AG04450 (cell line): Measurements from ENCODE around the gene ZC3H6. TPM values are rescaled to one million over a fixed set of nuclear protein-coding genes. Genes with fewer than 3 reads are reported as not detected.

Source experiments
- CTCF ChIA-PET: fragments of 300-600, 350-600 bp; formaldehyde crosslinking; extraction: SDS; loops from one replicate; lab custom pipeline; 2022; ENCODE audit warnings: antibody characterized with exemption, inconsistent platforms; lab: Charles Lee
- POLR2A ChIA-PET: fragments of 350-600 bp; formaldehyde crosslinking; extraction: SDS; loops from one replicate; lab custom pipeline; 2021; ENCODE audit warnings: antibody characterized with exemption, inconsistent platforms; lab: Yijun Ruan, JAX
- DNase-seq: peaks from one replicate; pipeline ENCODE4 v3.0.0-alpha.2; 2011; ENCODE audit warnings: low read depth, low spot score
- H3K27ac ChIP-seq: one replicate; pipeline ENCODE4 v1.5.1; 2012; ENCODE audit warnings: low read depth, low read length, control low read depth
- H3K27me3 ChIP-seq: one replicate; pipeline ENCODE4 v1.6.0; 2012; ENCODE audit warnings: low read length; ENCODE audit not compliant: control insufficient read depth, insufficient read depth
- H3K4me3 ChIP-seq: 2 replicates; pipeline ENCODE4 v1.5.1; 2011; ENCODE audit warnings: mild to moderate bottlenecking, low read depth, low read length, control low read depth
- H3K9me3 ChIP-seq: 2 replicates; pipeline ENCODE4 v1.5.1; 2012; ENCODE audit warnings: low read length; ENCODE audit not compliant: control insufficient read depth, insufficient read depth
- polyA plus RNA-seq: library from polyadenylated mRNA; depleted of rRNA; stranded (reverse); fragments of >200 nt; gene quantifications from 2 replicates; pipeline ENCODE4 v1.2.3, GENCODE V29; 2011
- TF ChIP-seq, protein P1 (sequence below): IDR thresholded peaks from 2 replicates; pipeline ENCODE4 v1.5.1; 2011; ENCODE audit warnings: low read depth, low read length, control low read depth, inconsistent platforms

Gene ZC3H6
- polyA plus RNA-seq, 1 experiment, result 1.5 TPM

DNA sequence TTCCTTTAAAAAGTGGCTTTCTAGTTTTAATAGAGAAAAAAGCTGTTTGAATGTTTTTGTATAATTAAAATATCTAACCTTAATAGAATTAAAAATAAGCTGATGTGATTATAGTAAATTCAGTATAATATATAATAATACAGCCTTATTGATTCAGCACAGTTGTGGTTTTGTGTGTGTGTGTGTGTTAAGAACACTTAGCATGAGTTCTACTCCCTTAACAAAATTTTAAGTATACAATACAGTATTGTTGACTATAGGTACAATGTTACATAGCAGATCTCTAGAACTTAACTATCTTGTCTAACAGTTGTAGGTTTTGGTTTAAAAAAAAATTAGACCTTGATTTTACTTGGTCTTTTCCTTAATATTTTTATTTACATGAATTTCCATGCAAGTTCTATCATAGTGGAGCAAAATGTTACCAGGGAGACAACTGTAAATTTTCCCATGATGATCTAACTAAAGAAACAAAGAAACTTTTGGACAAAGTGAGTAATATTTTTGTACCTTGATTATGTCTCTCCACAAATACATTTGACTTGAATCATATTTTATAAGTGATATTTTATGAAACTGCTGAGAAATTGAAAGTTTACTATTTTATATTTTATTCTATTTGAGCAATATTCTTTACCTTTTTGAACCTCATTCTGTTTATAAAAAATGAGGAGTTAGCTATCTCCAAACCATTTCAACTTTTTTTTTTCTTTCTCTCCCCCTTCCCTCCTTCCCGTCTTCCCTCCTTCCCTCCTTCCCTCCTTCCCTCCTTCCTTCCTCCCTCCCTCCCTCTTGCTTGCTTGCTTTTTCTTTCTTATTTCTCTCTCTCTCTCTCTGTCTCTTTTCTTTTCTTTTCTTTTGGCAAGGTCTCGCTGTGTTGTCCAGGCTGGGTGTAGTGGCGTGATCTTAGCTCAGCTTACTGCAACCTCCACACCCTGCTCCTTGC lies 46.3 kb downstream of the ZC3H6 start:
- no peak for DNase-seq
- TF ChIP-seq, protein P1, sequence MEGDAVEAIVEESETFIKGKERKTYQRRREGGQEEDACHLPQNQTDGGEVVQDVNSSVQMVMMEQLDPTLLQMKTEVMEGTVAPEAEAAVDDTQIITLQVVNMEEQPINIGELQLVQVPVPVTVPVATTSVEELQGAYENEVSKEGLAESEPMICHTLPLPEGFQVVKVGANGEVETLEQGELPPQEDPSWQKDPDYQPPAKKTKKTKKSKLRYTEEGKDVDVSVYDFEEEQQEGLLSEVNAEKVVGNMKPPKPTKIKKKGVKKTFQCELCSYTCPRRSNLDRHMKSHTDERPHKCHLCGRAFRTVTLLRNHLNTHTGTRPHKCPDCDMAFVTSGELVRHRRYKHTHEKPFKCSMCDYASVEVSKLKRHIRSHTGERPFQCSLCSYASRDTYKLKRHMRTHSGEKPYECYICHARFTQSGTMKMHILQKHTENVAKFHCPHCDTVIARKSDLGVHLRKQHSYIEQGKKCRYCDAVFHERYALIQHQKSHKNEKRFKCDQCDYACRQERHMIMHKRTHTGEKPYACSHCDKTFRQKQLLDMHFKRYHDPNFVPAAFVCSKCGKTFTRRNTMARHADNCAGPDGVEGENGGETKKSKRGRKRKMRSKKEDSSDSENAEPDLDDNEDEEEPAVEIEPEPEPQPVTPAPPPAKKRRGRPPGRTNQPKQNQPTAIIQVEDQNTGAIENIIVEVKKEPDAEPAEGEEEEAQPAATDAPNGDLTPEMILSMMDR, result no peak
- H3K4me3 ChIP-seq, result no peak overlapping the region
- POLR2A ChIA-PET, result no interaction called here
- no peaks in the 10 kb centered on the region for H3K9me3 ChIP-seq
- H3K27ac ChIP-seq, result no peak overlapping the region
- CTCF ChIA-PET, result interaction anchor here (0.7 kb wide), 1 partner anchor 35 kb away, joined by 4 read pairs; no protein-coding TSS in a partner anchor
- H3K27me3 ChIP-seq, result no peaks in the 10 kb centered on the region

DNA sequence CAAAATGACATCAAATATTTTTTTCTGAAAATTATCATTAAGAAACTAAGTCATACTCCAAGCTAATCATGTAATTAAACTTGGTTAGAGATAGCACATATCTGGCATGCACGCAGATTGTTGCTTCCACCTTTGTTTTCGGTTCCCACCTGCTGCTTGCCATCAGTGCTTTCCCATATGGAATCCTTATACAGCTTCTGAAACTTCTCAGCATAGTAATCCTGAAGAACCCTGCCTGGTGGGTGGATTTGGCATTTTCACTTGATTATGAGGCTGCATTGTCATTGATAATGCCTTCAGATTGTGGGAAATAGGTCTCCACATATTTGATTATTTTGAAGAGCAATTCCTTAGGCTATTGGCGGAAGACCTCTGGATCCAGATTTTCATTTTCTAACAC lies 47.5 kb downstream of the ZC3H6 start:
- no peak overlapping the region for H3K27ac ChIP-seq
- ChIA-PET POLR2A (no interaction called here), CTCF (no interaction called here)
- no peak overlapping the region for H3K4me3 ChIP-seq
- no peaks in the 10 kb centered on the region for H3K27me3 ChIP-seq
- no peak for DNase-seq
- TF ChIP-seq, protein P1, result no peak
- H3K9me3 ChIP-seq, result no peaks in the 10 kb centered on the region

DNA sequence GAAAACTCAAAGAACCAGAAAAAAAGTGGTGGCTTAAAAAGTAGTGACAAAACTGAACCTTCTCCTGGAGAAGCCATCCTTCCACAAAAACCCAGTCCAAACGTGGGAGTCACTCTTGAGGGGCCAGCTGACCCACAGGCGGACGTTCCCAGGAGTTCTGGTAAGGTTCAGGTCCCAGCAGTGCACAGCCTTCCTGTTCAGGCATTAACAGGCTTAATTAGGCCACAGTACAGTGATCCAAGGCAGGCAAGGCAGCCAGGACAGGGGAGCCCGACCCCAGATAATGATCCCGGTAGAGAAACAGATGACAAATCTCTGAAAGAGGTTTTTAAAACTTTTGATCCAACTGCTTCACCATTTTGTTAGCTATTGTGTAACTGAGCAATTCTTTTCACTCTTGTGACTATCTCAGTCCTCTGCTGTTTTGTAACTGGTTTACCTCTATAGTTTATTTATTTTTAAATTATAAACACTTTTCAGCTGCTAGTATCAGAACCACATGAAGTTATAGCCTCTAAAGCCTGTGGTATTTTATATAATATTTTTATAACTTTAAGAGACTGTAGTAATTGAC lies 56.8 kb downstream of the ZC3H6 start:
- Histone ChIP-seq H3K4me3 (no peak overlapping the region), H3K27ac (no peak overlapping the region), H3K9me3 (no peaks in the 10 kb centered on the region), H3K27me3 (no peaks in the 10 kb centered on the region)
- ChIA-PET POLR2A (no interaction called here), CTCF (no interaction called here)
- TF ChIP-seq, protein P1, result no peak
- no peak for DNase-seq

DNA sequence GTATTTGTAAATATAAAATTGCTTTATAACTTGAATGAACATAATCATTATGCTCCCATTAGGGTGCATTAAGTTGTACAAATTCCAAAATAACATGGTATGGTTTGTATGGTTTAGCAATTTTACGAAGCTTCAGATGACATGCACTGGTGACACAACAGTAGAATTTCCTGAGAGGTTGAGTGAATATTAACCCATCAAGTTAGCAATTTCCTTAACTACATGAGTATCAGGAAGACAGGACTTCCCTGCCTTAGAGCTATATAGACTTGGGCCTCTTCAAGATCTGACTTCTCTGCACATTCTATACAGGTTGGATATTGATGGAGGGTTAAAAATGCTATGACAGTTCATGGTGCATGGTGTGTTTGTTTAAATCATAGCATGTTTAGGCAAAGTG lies 60.2 kb downstream of the ZC3H6 start:
- ChIA-PET CTCF (interaction anchor here (0.7 to 1.1 kb wide), 2 partner anchors 10 to 76 kb away, joined by 3 read pairs; no protein-coding TSS in a partner anchor), POLR2A (no interaction called here)
- TF ChIP-seq, protein P1, result no peak
- Histone ChIP-seq H3K27me3 (no peaks in the 10 kb centered on the region), H3K27ac (no peak overlapping the region), H3K9me3 (no peaks in the 10 kb centered on the region), H3K4me3 (no peak overlapping the region)
- DNase-seq, result no peak

DNA sequence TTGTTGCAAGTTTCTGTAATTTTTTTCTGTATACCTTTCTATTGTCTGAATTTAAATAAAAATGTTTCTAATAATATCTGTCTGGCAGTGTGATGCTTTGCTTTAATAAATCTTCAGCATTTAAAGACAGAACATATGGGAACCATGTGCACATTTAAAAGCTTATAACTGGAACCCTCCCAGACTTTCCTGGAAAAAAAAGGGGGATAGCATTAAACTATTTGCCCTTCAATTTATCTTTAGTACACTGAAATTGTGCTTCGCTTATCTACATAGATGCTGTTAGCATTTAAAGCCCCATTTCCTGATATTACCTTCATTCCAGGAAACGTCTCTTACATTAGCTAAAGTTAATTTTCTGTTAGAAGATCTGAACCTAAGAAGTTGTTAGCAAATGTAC lies 64.6 kb downstream of the ZC3H6 start:
- H3K27ac ChIP-seq, result no peak overlapping the region
- no peak for DNase-seq
- H3K9me3 ChIP-seq, result no peaks in the 10 kb centered on the region
- TF ChIP-seq, protein P1, result no peak
- H3K4me3 ChIP-seq, result no peak overlapping the region
- POLR2A ChIA-PET, result no interaction called here
- CTCF ChIA-PET, result no interaction called here
- no peaks in the 10 kb centered on the region for H3K27me3 ChIP-seq
